HUES64 (cell line): ENCODE measurements around the gene GGA3.
A peak's percentile ranks its signal among the peaks of the same experiment; 100 is the strongest.

ENCODE experiments used
- H3K27ac ChIP-seq: 2 replicates; pipeline ENCODE4 v1.7.0; 2013; ENCODE audit warnings: low read depth, low read length, inconsistent platforms
- H3K27me3 ChIP-seq: 2 replicates; pipeline ENCODE4 v1.6.1; 2013; ENCODE audit warnings: mild to moderate bottlenecking, low read length; ENCODE audit not compliant: insufficient read depth
- H3K36me3 ChIP-seq: 2 replicates; pipeline ENCODE4 v1.6.1; 2013; ENCODE audit warnings: mild to moderate bottlenecking, low read length; ENCODE audit not compliant: insufficient read depth
- H3K4me1 ChIP-seq: 2 replicates; pipeline ENCODE4 v1.6.1; 2013; ENCODE audit warnings: mild to moderate bottlenecking, low read length, moderate library complexity; ENCODE audit not compliant: insufficient read depth
- H3K4me3 ChIP-seq: 2 replicates; pipeline ENCODE4 v1.5.1; 2013; ENCODE audit warnings: mild to moderate bottlenecking, low read length, moderate library complexity
- H3K9ac ChIP-seq: 2 replicates; pipeline ENCODE4 v1.6.1; 2013; ENCODE audit warnings: mild to moderate bottlenecking, low read depth, low read length
- H3K9me3 ChIP-seq: 2 replicates; pipeline ENCODE4 v1.6.1; 2013; ENCODE audit warnings: low read depth, low read length; ENCODE audit not compliant: insufficient read depth
- WGBS: fragments of 150-250, 120-280 bp; methylation state at CpG from one replicate; pipeline ENCODE4 v1.1.7; 2013; ENCODE audit warnings: missing lambda C conversion rate; 5-methylcytosine and 5-hydroxymethylcytosine counted together

The GGA3 gene

DNA sequence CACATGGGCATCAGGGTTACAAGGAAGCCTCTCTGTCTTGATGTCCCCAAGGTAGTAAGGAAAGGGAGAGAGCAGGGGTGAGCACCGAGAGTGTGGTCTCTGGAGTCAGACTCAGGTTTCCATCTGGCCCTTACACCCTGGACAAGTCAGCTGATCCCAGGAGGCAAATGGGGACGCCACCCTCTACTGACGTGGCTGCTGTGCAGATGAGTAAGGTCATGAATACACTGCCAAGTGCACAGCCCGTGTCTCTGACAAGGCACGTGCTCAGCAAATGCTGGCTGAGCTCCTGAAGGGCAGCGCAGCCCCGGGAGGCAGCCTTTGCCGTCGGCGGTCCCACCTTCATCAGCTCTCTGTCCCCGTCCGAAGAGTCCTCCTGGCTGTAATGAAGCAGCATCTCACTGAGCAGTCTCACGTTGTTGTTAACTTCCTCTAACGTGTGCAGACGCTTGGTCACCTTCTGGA, 19.4 kb downstream of the GGA3 start:
- 94% methylated on average over 15 of the region's 15 CpGs for WGBS
- H3K4me3 ChIP-seq = no peak overlapping the region
- H3K9ac ChIP-seq = no peak overlapping the region
- H3K9me3 ChIP-seq = no peaks in the 10 kb centered on the region
- H3K27me3 ChIP-seq = no peaks in the 10 kb centered on the region
- H3K36me3 ChIP-seq = peaks cover 86% of the 10 kb centered on the region
- no peak overlapping the region for H3K27ac ChIP-seq
- no peaks in the 10 kb centered on the region for H3K4me1 ChIP-seq

DNA sequence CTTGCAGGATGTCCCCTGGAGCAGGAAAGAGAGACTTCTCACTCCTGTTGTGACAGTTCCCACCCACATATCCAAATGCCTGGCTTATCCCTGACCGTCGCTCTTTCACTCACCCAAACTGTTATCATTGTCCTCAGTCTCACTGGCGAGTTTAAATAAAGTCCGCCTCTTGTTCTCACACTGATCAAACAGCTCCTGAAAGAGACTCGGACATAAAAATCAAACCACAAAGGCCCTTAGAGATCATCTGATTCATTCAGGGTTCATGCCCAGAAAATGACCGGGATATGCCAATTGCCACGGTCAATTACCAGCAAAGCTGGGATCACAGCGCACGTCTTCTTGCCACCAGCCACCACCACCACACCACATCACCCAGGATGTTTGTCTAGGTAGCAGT, 19.9 kb downstream of the GGA3 start:
- 96% methylated on average over 9 of the region's 9 CpGs for WGBS
- Histone ChIP-seq H3K9ac (no peak overlapping the region), H3K9me3 (no peaks in the 10 kb centered on the region)

DNA sequence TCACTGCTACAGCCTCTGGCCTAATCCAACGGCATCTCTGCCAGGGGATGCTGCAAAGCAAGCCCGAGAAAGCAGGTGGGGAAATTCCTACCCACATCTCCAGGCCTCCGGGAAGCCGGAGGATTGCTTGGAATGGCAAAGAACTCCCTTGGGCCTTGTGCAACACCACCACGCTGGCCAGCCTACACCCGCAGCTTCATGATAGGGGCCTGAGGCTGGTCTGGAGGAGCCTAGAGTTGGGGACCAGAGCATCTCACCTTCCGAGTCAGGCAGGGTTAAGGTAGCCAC, 20.3 kb downstream of the GGA3 start:
- H3K27ac ChIP-seq = no peak overlapping the region
- H3K9ac ChIP-seq = no peak overlapping the region
- WGBS = 95% methylated on average over 7 of the region's 7 CpGs
- H3K36me3 ChIP-seq = peaks cover 90% of the 10 kb centered on the region
- H3K4me3 ChIP-seq = no peak overlapping the region
- no peaks in the 10 kb centered on the region for H3K27me3 ChIP-seq
- no peaks in the 10 kb centered on the region for H3K9me3 ChIP-seq
- H3K4me1 ChIP-seq = no peaks in the 10 kb centered on the region

More for the DNA sequence above, 19.9 kb downstream of the GGA3 start:
- Histone ChIP-seq H3K27me3 (no peaks in the 10 kb centered on the region), H3K27ac (no peak overlapping the region), H3K36me3 (peaks cover 90% of the 10 kb centered on the region), H3K4me1 (no peaks in the 10 kb centered on the region), H3K4me3 (no peak overlapping the region)

- Histone ChIP-seq H3K9me3 (no peaks in the 10 kb centered on the region), H3K9ac (no peak overlapping the region), H3K27me3 (no peaks in the 10 kb centered on the region), H3K27ac (peak overlapping the region; percentile 37; the same call in 1 of the 2 replicates), H3K4me1 (no peaks in the 10 kb centered on the region), H3K4me3 (no peak overlapping the region), H3K36me3 (peaks cover 90% of the 10 kb centered on the region)
- 73% methylated on average over 23 of the region's 23 CpGs for WGBS
Observed at GRCh38 chr17:75240394-75241142, 20.8 kb downstream of the GGA3 start.

- Histone ChIP-seq H3K36me3 (peaks cover 90% of the 10 kb centered on the region), H3K4me1 (no peaks in the 10 kb centered on the region), H3K27me3 (no peaks in the 10 kb centered on the region), H3K27ac (peak overlapping the region; percentile 37; the same call in 1 of the 2 replicates), H3K9me3 (no peaks in the 10 kb centered on the region), H3K9ac (no peak overlapping the region), H3K4me3 (no peak overlapping the region)
- 95% methylated on average over 23 of the region's 23 CpGs for WGBS
Observed at GRCh38 chr17:75239778-75240393, 21.5 kb downstream of the GGA3 start.

- Histone ChIP-seq H3K9ac (no peak overlapping the region), H3K4me3 (no peak overlapping the region), H3K27me3 (no peaks in the 10 kb centered on the region), H3K4me1 (no peaks in the 10 kb centered on the region), H3K36me3 (peaks cover 90% of the 10 kb centered on the region), H3K9me3 (no peaks in the 10 kb centered on the region), H3K27ac (no peak overlapping the region)
- 90% methylated on average over 12 of the region's 12 CpGs for WGBS
Observed at GRCh38 chr17:75239214-75239613, 22.2 kb downstream of the GGA3 start.

DNA sequence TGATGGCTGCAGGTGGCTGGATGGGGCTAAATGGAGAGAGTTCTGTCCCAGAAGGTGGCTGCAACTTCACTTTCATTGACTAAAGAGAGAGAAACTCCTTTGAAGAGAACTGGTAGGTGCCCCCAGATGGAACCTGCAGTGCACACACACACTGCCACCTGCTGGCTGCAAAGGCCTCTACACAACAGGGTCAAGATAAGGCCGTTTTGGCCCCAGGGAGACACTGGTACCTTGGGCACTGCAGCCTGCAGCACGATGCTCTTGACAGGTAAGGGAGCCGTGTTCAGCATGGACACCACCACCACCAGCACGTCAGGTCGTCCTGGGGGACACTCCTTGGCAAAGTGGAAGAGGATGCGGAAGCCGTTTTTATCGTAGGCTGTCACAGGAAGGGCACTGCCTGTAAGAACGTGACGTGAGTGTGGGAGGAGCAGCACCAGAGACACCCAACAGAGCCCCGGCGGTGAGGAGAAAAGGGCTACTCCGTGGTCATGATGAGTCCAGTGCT, 22.7 kb downstream of the GGA3 start:
- no peaks in the 10 kb centered on the region for H3K9me3 ChIP-seq
- H3K27me3 ChIP-seq = no peaks in the 10 kb centered on the region
- H3K36me3 ChIP-seq = peaks cover 87% of the 10 kb centered on the region
- no peak overlapping the region for H3K4me3 ChIP-seq
- no peak overlapping the region for H3K9ac ChIP-seq
- no peaks in the 10 kb centered on the region for H3K4me1 ChIP-seq
- H3K27ac ChIP-seq = no peak overlapping the region
- WGBS = 76% methylated on average over 13 of the region's 13 CpGs

- Histone ChIP-seq H3K4me3 (no peak overlapping the region), H3K36me3 (peaks cover 82% of the 10 kb centered on the region), H3K9me3 (no peaks in the 10 kb centered on the region), H3K4me1 (no peaks in the 10 kb centered on the region), H3K27ac (no peak overlapping the region), H3K9ac (no peak overlapping the region), H3K27me3 (no peaks in the 10 kb centered on the region)
- WGBS = 92% methylated on average over 11 of the region's 11 CpGs
Observed at GRCh38 chr17:75238020-75238580, 23.3 kb downstream of the GGA3 start.

GRCh38 chr17:75237100-75238014, 24.0 kb downstream of the GGA3 start:
- WGBS = 96% methylated on average over 12 of the region's 12 CpGs

DNA sequence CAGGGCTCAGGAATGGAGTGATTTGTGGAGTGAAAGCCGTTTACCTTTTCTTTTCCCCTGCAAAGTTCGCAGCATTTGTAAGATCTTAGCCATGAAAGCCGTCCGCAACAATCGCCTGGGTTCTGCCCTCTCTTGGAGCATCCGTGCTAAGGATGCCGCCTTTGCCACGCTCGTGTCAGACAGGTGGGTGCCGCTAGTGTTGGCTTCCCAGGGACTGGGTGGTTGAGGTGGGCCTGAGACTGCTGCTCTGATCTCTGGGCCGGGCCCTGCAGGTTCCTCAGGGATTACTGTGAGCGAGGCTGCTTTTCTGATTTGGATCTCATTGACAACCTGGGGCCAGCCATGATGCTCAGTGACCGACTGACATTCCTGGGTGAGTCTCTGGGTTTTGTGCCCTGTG, 28.6 kb downstream of the GGA3 start:
- Histone ChIP-seq H3K9ac (no peak overlapping the region), H3K4me1 (no peaks in the 10 kb centered on the region), H3K36me3 (peaks cover 91% of the 10 kb centered on the region), H3K27me3 (no peaks in the 10 kb centered on the region), H3K27ac (no peak overlapping the region), H3K4me3 (no peak overlapping the region), H3K9me3 (no peaks in the 10 kb centered on the region)
- WGBS = 96% methylated on average over 13 of the region's 13 CpGs

More at GRCh38 chr17:75237100-75238014, 24.0 kb downstream of the GGA3 start:
- Histone ChIP-seq H3K36me3 (peaks cover 82% of the 10 kb centered on the region), H3K27me3 (no peaks in the 10 kb centered on the region), H3K9me3 (no peaks in the 10 kb centered on the region), H3K27ac (no peak overlapping the region), H3K4me3 (no peak overlapping the region), H3K9ac (no peak overlapping the region), H3K4me1 (no peaks in the 10 kb centered on the region)
